HG03060 (cell line): ENCODE data around the gene ABCD3.
A peak's percentile ranks its signal among the peaks of the same experiment; 100 is the strongest.
"Not testable (repeated sequence)": the region's sequence is repeated elsewhere in the genome, so short reads cannot be mapped to it uniquely, and the experiment has no call there.

Experiments
- ATAC-seq: cut with Tn5 transposase; IDR thresholded peaks from one replicate; pipeline ENCODE4 v1.9.1; 2021; ENCODE audit warnings: low read depth, moderate number of reproducible peaks; ENCODE audit not compliant: unreplicated experiment

ABCD3 gene

DNA sequence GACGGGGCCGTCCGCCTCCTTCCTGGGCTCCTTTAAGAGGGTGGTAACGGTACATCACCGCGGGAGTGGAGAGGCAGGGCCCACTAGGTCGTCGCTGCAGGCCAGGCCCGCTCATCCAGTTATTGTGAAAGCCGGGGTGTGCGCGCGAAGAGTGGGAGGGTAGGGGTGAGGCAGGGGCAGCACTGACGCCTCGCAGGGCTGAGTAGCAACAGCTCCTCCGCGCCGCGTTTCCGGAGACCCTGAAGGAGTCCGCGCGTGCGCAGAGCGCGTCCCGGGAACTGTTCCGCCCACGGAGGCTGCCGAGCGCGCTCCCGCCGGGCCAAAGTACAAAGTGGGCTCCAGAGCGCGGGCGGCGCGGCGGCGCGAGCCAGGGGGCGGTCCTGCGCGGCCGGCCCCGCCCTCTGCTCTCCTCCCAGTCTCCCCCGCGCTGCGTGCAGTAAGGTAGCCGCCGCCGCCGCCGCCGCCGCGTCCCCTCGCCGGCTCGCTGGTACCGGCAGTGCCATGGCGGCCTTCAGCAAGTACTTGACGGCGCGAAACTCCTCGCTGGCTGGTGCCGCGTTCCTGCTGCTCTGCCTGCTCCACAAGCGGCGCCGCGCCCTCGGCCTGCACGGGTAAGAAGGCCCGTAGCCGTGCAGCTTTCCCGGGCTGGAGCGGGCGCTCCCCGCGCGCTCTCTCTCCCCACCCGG is at the start of gene ABCD3:
TSS of gene ABCD3 (plus strand) at position 412 of the 686 bp plus-strand sequence. CDS start at position 502, 90 bp downstream.
- ATAC-seq, result peak; percentile 91

DNA sequence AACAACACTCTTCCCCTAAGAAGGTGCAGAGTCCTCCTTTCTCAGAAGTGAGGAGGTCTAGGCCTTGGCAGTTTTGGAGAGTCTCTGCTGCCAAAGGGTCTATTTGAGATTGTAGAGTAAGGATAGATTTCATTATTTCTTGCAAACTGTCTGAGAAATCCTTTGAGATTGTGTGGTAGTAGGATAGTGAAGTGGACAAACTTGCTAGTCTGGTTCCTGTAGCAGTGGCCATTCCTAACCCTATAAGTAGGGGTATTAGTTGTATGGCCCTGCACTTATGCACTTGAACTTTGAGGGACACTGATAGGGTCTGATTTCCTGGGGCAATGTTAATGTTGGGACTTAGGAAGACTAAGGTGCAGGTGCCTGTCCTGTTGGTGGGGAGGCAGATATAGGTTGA is 45.4 kb upstream of the ABCD3 start:
- not testable (repeated sequence) for ATAC-seq

DNA sequence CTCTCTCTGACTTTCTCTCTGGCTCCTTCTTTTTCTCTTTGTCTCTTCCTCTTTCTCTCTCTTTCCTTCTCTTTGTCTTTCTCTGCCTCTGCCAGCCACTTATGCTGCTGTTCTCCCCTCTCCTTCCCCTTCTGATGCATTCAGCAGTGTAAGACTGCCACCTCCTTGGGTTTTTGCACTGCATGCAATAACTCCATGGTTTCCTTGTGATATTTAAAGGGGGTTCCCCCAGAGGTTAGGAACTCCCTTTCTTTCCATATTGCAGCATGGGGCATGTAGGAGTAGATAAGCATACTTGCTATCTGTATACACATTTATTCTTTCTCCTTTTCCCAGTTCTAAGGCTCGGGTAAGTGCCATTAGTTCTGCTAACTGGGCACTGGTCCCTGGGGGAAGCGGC is 44.9 kb upstream of the ABCD3 start:
- ATAC-seq, result not testable (repeated sequence)

GRCh38 chr1:94375666-94376065 is 42.5 kb upstream of the ABCD3 start:
- ATAC-seq, result not testable (repeated sequence)

DNA sequence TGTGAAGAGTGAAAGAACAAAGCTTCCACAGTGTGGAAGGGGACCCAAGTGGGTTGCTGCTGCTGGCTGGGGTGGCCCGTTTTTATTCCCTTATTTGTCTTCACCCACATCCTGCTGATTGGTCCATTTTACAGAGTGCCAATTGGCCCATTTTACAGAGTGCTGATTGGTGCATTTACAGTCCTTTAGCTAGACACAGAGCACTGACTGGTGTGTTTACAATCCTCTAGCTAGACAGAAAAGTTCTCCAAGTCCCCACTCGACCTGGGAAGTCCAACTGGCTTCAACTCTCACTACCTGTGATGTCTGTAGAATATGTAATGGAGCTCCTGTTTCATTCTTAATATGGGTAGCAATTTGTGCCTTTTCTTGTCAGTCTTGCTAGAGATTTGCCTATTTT is 39.7 kb upstream of the ABCD3 start:
- ATAC-seq, result not testable (repeated sequence)

GRCh38 chr1:94379615-94380014 is 38.6 kb upstream of the ABCD3 start:
- no peak for ATAC-seq

DNA sequence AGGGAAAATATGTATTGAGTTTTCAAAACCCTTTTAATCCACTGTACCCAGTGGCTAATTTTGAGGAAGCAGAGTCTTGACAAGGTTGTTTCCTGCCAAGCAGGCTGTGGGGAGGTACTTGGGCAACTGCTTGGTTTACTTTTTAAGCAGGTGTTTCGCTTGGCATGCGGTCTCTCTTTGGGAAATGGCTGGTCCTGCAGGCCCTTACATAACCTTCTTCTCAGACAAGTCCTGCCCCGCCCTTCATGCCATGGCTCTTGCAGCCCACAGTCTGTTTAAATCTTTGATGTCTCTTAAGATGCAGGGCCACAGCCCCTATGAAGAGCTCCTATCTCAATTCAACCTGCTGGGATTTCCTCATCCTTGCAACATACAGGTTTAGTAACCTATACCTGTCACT is 36.0 kb upstream of the ABCD3 start:
- no peak for ATAC-seq

DNA sequence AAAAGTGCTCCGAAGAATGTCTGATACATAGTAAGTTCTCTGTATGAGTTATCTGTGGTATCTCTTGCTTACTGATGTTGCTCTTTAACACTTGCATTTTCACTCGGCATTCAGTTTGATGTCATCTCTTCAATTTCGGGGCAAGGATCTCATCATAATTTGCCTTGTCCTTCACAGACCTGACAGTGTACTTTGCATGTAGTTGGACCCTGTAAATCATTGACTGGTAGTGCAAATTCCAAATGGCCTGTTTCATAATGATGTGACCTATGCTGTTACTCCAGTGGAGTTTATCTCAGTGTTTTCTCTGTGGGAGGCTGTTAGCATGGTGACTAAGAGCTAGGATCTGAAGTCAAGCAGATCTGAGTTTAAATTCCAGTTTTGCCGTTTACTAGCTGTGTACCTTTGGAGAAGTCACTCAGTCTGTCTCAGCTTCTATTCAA is 34.2 kb upstream of the ABCD3 start:
- ATAC-seq, result no peak

DNA sequence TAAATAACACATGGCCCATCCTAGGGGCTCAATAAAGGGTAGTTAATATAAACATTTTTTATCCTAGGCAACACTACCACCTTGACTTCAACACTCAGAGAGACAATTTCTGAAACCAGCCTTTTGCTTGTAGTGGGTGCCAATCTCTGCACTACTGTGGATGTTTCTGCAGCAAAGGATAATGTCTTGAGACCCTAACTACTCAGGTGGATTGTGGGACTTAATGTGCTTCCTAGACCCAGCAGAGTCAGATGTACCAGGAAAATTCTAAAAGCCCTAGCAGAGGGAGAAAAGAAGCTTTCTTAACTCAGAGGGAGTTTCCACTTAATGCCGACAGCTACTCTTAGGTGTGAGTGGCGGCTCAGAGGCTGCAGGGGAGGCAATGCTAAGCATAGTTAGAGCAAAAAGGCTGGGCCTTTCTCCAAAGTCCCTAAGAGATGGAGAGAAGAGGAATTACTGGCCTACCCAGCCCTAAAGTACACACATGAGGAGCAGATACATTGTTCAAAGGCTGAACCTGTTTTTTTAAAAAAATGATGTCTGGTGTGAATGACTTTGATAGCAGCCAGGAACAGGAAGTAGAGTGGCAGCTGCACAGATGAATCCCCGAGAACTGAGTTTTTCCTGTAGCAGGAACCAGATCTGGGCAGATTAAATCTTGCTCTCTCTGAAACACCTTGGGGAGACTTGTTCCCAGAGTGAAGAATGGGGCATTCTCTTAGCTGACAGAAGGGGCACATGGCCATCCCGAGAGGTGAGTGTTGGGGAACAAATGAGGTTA is 33.5 kb upstream of the ABCD3 start:
- ATAC-seq, result no peak

GRCh38 chr1:94385308-94385929 is 32.8 kb upstream of the ABCD3 start:
- ATAC-seq, result no peak

DNA sequence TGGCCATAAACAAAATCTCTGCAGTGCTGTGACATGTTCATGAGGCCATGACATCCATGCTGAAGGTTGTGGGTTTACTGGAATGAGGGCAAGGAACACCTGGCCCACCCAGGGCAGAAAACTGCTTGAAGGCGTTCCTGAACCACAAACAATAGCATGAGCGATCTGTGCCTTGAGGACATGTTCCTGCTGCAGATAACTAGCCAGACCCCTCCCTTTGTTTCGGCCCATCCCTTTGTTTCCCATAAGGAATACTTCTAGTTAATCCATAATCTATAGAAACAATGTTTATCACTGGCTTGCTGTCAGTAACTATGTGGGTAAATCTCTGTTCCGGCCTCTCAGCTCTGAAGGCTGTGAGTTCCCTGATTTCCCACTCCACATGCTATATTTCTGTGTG is 28.9 kb upstream of the ABCD3 start:
- ATAC-seq, result no peak

- ATAC-seq, result no peak
Observed at GRCh38 chr1:94394247-94394646, 23.9 kb upstream of the ABCD3 start.

GRCh38 chr1:94395231-94395630 is 23.0 kb upstream of the ABCD3 start:
- no peak for ATAC-seq

GRCh38 chr1:94395748-94396309 is 22.4 kb upstream of the ABCD3 start:
- ATAC-seq, result no peak

DNA sequence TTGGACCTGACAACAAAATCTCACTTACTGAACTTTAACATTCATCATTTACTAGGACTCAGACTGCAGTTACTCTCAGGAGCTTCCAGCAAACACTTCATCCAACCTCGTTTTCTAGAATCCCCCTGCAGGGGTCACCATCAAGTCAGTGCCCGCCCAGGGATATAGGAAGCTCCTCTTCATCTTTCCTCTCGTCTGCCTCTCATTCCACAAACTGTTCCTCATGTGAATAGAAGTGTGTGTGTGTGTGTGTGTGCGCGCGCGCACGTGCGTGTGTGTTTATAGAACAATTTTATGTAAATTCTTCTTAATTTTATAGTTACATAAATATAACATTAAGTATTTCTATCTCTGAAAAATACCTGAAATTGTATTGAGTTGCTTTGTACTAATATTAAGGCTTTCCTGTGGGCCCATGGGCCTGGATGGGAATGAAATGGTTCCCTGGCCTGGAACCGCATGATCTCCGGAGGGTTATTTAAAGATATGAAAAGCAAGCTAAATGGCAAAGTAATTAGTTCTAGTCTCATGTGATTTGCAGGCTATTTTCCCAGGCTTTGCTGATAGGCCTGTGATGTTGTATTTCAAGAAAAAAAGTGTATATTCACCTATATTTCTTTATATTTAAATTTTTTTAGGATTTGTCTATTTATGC is 21.7 kb upstream of the ABCD3 start:
- no peak for ATAC-seq

DNA sequence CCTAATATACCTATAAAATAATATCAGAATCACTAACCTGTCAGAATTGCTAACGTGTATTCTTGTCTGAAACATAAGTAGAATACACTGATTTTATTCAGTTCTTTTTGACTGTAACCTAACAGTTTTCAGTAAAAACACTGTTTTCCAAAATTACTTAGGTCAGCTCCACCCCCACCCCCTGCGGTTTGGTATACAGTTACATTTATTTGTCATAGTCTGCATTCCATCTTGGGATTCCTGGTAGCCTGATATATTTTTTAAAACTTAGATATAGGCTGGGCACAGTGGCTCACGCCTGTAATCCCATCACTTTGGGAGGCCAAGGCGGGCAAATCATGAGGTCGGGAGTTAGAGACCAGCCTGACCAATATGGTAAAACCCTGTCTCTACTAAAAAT is 19.8 kb upstream of the ABCD3 start:
- ATAC-seq, result no peak

- no peak for ATAC-seq
Observed at GRCh38 chr1:94399453-94399852, 18.7 kb upstream of the ABCD3 start.

GRCh38 chr1:94401206-94401605 is 17.0 kb upstream of the ABCD3 start:
- no peak for ATAC-seq

DNA sequence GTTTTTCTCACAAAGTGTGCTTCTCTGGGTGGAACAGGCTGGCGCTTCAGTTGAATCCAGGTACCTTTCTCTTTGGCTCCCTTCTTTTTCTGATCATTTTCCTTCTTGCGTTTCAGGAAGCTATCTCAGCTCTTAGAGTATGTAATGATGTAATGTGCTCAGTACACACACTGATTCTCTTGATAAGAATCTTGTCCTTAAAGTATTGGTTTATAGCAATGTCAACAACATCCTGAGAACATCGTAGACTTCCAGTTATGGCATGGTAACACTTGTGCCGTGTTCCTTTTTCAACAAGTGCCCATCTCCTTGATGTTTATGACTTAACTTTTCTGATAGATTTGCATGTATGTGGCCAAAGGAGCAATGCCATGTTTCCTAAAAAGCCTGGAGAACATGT is 11.7 kb upstream of the ABCD3 start:
- no peak for ATAC-seq

GRCh38 chr1:94408104-94408830 is 9.9 kb upstream of the ABCD3 start:
- no peak for ATAC-seq
